ENCODE measurements around the gene BEND5.
A peak's percentile ranks its signal among the peaks of the same experiment; 100 is the strongest.

The BEND5 gene

GRCh38 chr1:48717082-48717481, 59.6 kb downstream of the BEND5 start:
- DNase-seq = peak; percentile 12

- no peak for DNase-seq
These were observed 60.8 kb downstream of the BEND5 start for GRCh38 chr1:48715921-48716320.

- DNase-seq = no peak
These were observed 65.8 kb downstream of the BEND5 start for GRCh38 chr1:48710915-48711314.

- DNase-seq = no peak
These were observed 66.4 kb downstream of the BEND5 start for GRCh38 chr1:48710318-48710717.

- DNase-seq = no peak
These were observed 72.0 kb downstream of the BEND5 start for GRCh38 chr1:48704736-48705135.

GRCh38 chr1:48701445-48701844, 75.2 kb downstream of the BEND5 start:
- no peak for DNase-seq

- DNase-seq = peak; percentile 69
These were observed 79.5 kb downstream of the BEND5 start for GRCh38 chr1:48697066-48697707.

- DNase-seq = no peak
These were observed 81.5 kb downstream of the BEND5 start for GRCh38 chr1:48695161-48695560.

GRCh38 chr1:48693674-48694320, 82.9 kb downstream of the BEND5 start:
- DNase-seq = no peak

GRCh38 chr1:48693180-48693579, 83.5 kb downstream of the BEND5 start:
- DNase-seq = no peak

GRCh38 chr1:48692235-48692634, 84.5 kb downstream of the BEND5 start:
- DNase-seq = no peak

- no peak for DNase-seq
These were observed 85.2 kb downstream of the BEND5 start for GRCh38 chr1:48691429-48692001.

- no peak for DNase-seq
These were observed 88.5 kb downstream of the BEND5 start for GRCh38 chr1:48688102-48688760.

- DNase-seq = peak; percentile 52
These were observed 89.2 kb downstream of the BEND5 start for GRCh38 chr1:48687282-48688045.

- no peak for DNase-seq
These were observed 90.5 kb downstream of the BEND5 start for GRCh38 chr1:48686159-48686558.

- DNase-seq = no peak
These were observed 92.3 kb downstream of the BEND5 start for GRCh38 chr1:48684381-48684780.

GRCh38 chr1:48683839-48684238, 92.9 kb downstream of the BEND5 start:
- DNase-seq = no peak

GRCh38 chr1:48681476-48682305, 95.0 kb downstream of the BEND5 start:
- DNase-seq = no peak

- DNase-seq = no peak
These were observed 96.2 kb downstream of the BEND5 start for GRCh38 chr1:48680411-48681035.

- no peak for DNase-seq
These were observed 96.8 kb downstream of the BEND5 start for GRCh38 chr1:48679859-48680258.

GRCh38 chr1:48678710-48679505, 97.8 kb downstream of the BEND5 start:
- no peak for DNase-seq
